Keratinocyte (primary cell): Measurements from ENCODE around the gene SPOCK3. TPM values are rescaled to one million over a fixed set of nuclear protein-coding genes. Genes with fewer than 3 reads are reported as not detected.

Experiments used
- DNase-seq: peaks from one replicate; pipeline ENCODE4 v3.0.0-alpha.2; 2011; ENCODE audit warnings: low read depth, missing footprints, low spot score
- FAIRE-seq: peaks from 2 replicates; lab custom pipeline; 2011; peaks lifted over from hg19 to GRCh38; lab: Jason Lieb, UNC
- H2AFZ ChIP-seq: 2 replicates; pipeline ENCODE4 v1.6.0; 2012; ENCODE audit warnings: low read length, control low read depth, inconsistent platforms; ENCODE audit not compliant: control insufficient read depth
- H3K27ac ChIP-seq: 2 replicates; pipeline ENCODE4 v1.5.1; 2011; ENCODE audit warnings: low read length; ENCODE audit not compliant: control insufficient read depth, insufficient read depth
- H3K27me3 ChIP-seq: 3 replicates; pipeline ENCODE4 v1.6.0; 2011; ENCODE audit warnings: low read length; ENCODE audit not compliant: control insufficient read depth, insufficient read depth; ENCODE audit errors: extremely low read depth
- H3K36me3 ChIP-seq, 2 experiments: 2 replicates in 1 of 2; 3 replicates in 1 of 2; pipeline ENCODE4 v1.5.1; 2011; ENCODE audit warnings: low read length in 2 of 2, mild to moderate bottlenecking in 1 of 2; ENCODE audit not compliant: control insufficient read depth in 2 of 2, insufficient read depth in 2 of 2; ENCODE audit errors: extremely low read depth in 1 of 2
- H3K4me1 ChIP-seq: 3 replicates; pipeline ENCODE4 v1.5.1; 2011; ENCODE audit warnings: low read length; ENCODE audit not compliant: control insufficient read depth, insufficient read depth; ENCODE audit errors: extremely low read depth
- H3K4me2 ChIP-seq: 3 replicates; pipeline ENCODE4 v1.6.0; 2011; ENCODE audit warnings: low read depth, low read length; ENCODE audit not compliant: control insufficient read depth, insufficient read depth; ENCODE audit errors: extremely low read depth
- H3K4me3 ChIP-seq, 3 experiments: fragments of 200-600 bp in 1 of 3; sonication (generic) in 1 of 3; 2 replicates in 2 of 3; 3 replicates in 1 of 3; pipeline ENCODE4 v1.5.1; 2011 to 2016; ENCODE audit warnings: low read length in 3 of 3, mild to moderate bottlenecking in 3 of 3, control low read depth in 2 of 3, inconsistent platforms in 1 of 3, low read depth in 1 of 3, mixed read lengths in 1 of 3, mixed run types in 1 of 3, moderate library complexity in 1 of 3; ENCODE audit not compliant: control insufficient read depth in 2 of 3, insufficient read depth in 2 of 3; ENCODE audit errors: extremely low read depth in 1 of 3
- H3K79me2 ChIP-seq: 2 replicates; pipeline ENCODE4 v1.6.0; 2012; ENCODE audit warnings: low read length; ENCODE audit not compliant: control insufficient read depth, insufficient read depth
- H3K9ac ChIP-seq: 3 replicates; pipeline ENCODE4 v1.6.0; 2011; ENCODE audit warnings: low read length; ENCODE audit not compliant: control insufficient read depth, insufficient read depth; ENCODE audit errors: extremely low read depth
- H3K9me1 ChIP-seq: 3 replicates; pipeline ENCODE4 v1.6.0; 2011; ENCODE audit warnings: low read length; ENCODE audit not compliant: control insufficient read depth, insufficient read depth; ENCODE audit errors: extremely low read depth
- H3K9me3 ChIP-seq: 2 replicates; pipeline ENCODE4 v1.5.1; 2012; ENCODE audit warnings: low read depth, low read length; ENCODE audit not compliant: control insufficient read depth
- H4K20me1 ChIP-seq: 3 replicates; pipeline ENCODE4 v1.6.0; 2011; ENCODE audit warnings: low read length; ENCODE audit not compliant: control insufficient read depth, insufficient read depth; ENCODE audit errors: extremely low read depth
- EZH2 ChIP-seq: IDR thresholded peaks from one replicate; pipeline ENCODE4 v1.6.1; 2012; ENCODE audit warnings: inconsistent platforms, mild to moderate bottlenecking, low read length, moderate library complexity
- dilution Hi-C: fragments of 300-500 bp; cut with MboI; formaldehyde crosslinking; loops from one replicate; pipeline ENCODE4 v1.7.0; 2020; ENCODE audit warnings: low sequenced_read_pairs; ENCODE audit not compliant: extremely low pct_ligation_motif_present
- polyA plus RNA-seq, 5 experiments: library from polyadenylated mRNA; depleted of rRNA in 3 of 5; stranded (reverse) in 3 of 5; stranded (forward) in 1 of 5; unstranded in 1 of 5; fragments of >200 nt; gene quantifications; 1 replicate in 1 of 5; 2 replicates in 3 of 5; 3 replicates in 1 of 5; pipeline versions ENCODE4 v1.2.1 to v1.2.3, GENCODE V29; 2011 to 2012; ENCODE audit warnings: missing spikeins in 2 of 5, low read depth in 1 of 5, low replicate concordance in 1 of 5
- TF ChIP-seq, protein P1 (sequence below), 3 experiments: IDR thresholded peaks in 1 of 3; conservative IDR thresholded peaks in 1 of 3; optimal IDR thresholded peaks in 1 of 3; 2 replicates in 2 of 3; 3 replicates in 1 of 3; pipeline versions ENCODE3 to v1.5.1; 2011; ENCODE audit warnings: low read length in 3 of 3, mild to moderate bottlenecking in 3 of 3, moderate library complexity in 2 of 3, control low read depth in 1 of 3, inconsistent platforms in 1 of 3; ENCODE audit not compliant: insufficient read depth in 2 of 3; ENCODE audit errors: extremely low read depth in 1 of 3

The SPOCK3 gene
- polyA plus RNA-seq, 1 donor (not counting 4 experiments of a cell fraction or from before 2014, with no cell fraction given): not detected

DNA sequence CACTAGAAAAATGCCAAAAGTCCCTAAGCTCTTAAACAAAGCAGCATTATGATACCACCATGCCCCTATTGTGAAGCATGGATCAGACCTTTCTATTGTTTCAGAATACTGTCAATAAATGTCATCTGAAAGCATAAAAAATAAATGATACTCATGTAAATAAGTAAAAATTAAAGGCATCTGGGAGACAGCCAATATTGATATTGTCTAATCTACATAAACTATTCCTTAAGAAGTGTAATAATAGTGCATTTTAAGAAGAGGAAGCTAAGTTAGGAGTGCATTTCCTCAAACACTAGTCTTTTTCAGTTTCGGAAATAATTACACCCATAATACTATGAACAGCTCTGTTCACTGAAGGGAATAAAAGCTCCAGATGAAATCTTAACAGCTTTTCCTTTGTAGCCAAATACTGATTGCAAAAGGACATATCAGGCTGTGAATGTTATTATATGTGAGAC, 181.6 kb downstream of the SPOCK3 start:
- no peaks in the 10 kb centered on the region for H4K20me1 ChIP-seq
- H3K27me3 ChIP-seq: no peaks in the 10 kb centered on the region
- dilution Hi-C loops: no loop called here
- TF ChIP-seq EZH2: no peak
- H3K9ac ChIP-seq: no peak overlapping the region
- FAIRE-seq: no peak
- no peak overlapping the region for H3K27ac ChIP-seq
- H3K4me2 ChIP-seq: no peak overlapping the region
- H3K9me3 ChIP-seq: no peaks in the 10 kb centered on the region
- H2AFZ ChIP-seq: no peak overlapping the region
- H3K4me1 ChIP-seq: no peaks in the 10 kb centered on the region
- no peak overlapping the region for H3K4me3 ChIP-seq
- no peaks in the 10 kb centered on the region for H3K9me1 ChIP-seq
- H3K36me3 ChIP-seq: no peaks in the 10 kb centered on the region
- DNase-seq: no peak
- H3K79me2 ChIP-seq: no peaks in the 10 kb centered on the region

DNA sequence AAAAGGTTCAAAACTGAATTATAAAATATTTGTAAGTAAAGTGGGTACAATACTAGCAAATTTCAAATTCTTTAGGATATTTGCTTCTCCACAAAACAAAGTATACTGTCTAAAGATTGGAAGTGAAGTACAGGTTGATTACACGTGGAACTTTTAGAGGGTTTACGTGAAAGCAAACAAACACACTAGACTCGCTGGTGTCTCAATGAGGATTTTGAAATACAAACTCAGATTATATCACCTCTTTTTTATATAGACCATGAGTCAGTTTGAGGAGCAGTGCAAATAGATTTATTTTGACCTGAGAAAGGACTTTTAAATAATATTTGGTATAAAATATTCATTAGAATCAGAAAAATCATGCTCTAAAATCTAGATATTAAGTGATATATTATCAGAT, 185.0 kb downstream of the SPOCK3 start:
- Histone ChIP-seq H3K4me2 (no peak overlapping the region), H3K9ac (no peak overlapping the region), H3K4me3 (no peak overlapping the region), H3K27ac (no peak overlapping the region), H4K20me1 (no peaks in the 10 kb centered on the region), H3K9me3 (no peaks in the 10 kb centered on the region), H3K4me1 (no peaks in the 10 kb centered on the region), H3K27me3 (no peaks in the 10 kb centered on the region), H3K36me3 (no peaks in the 10 kb centered on the region), H3K79me2 (no peaks in the 10 kb centered on the region), H2AFZ (no peak overlapping the region), H3K9me1 (no peaks in the 10 kb centered on the region)
- TF ChIP-seq, protein P1, sequence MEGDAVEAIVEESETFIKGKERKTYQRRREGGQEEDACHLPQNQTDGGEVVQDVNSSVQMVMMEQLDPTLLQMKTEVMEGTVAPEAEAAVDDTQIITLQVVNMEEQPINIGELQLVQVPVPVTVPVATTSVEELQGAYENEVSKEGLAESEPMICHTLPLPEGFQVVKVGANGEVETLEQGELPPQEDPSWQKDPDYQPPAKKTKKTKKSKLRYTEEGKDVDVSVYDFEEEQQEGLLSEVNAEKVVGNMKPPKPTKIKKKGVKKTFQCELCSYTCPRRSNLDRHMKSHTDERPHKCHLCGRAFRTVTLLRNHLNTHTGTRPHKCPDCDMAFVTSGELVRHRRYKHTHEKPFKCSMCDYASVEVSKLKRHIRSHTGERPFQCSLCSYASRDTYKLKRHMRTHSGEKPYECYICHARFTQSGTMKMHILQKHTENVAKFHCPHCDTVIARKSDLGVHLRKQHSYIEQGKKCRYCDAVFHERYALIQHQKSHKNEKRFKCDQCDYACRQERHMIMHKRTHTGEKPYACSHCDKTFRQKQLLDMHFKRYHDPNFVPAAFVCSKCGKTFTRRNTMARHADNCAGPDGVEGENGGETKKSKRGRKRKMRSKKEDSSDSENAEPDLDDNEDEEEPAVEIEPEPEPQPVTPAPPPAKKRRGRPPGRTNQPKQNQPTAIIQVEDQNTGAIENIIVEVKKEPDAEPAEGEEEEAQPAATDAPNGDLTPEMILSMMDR (optimal IDR thresholded peaks at IDR 0.05 in 1 of 3, IDR thresholded peaks at IDR 0.05 in 1 of 3, conservative IDR thresholded peaks at IDR 0.05 in 1 of 3; ENCODE audit: extremely low read depth in 1 of 3, insufficient read depth in 2 of 3, low read length in 3 of 3): no peak
- TF ChIP-seq EZH2: no peak
- FAIRE-seq: no peak
- dilution Hi-C loops: no loop called here
- no peak for DNase-seq

DNA sequence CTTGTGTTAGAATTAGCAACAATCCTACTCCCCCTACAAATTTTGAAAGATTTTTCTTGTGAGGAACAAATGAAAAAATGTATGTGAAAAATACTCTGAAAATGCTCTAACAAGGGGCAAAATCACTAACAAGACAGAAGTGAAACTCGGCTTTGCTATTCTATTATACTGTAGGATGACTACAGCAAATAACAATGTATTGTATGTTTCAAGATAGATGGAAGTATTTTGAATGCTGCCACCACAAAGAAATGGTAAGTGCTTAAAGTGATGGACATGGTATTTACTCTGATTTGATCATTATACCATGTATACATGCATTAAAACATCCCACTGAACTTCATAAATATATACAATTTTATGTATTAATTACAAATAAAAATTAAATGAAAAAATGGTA, 192.8 kb downstream of the SPOCK3 start:
- Histone ChIP-seq H3K36me3 (no peaks in the 10 kb centered on the region), H3K9ac (no peak overlapping the region), H3K4me3 (no peak overlapping the region), H3K79me2 (no peaks in the 10 kb centered on the region), H3K4me2 (no peak overlapping the region), H4K20me1 (no peaks in the 10 kb centered on the region), H2AFZ (no peak overlapping the region), H3K27me3 (no peaks in the 10 kb centered on the region), H3K9me3 (no peaks in the 10 kb centered on the region), H3K4me1 (no peaks in the 10 kb centered on the region), H3K9me1 (no peaks in the 10 kb centered on the region), H3K27ac (no peak overlapping the region)
- no peak for FAIRE-seq
- no peak for TF ChIP-seq EZH2
- TF ChIP-seq, protein P1 (optimal IDR thresholded peaks at IDR 0.05 in 1 of 3, IDR thresholded peaks at IDR 0.05 in 1 of 3, conservative IDR thresholded peaks at IDR 0.05 in 1 of 3; ENCODE audit: extremely low read depth in 1 of 3, insufficient read depth in 2 of 3, low read length in 3 of 3): no peak
- dilution Hi-C loops: no loop called here
- no peak for DNase-seq
